NOMO-1 (cell line): Measurements from ENCODE around the gene EEPD1.

Experiments
- DNase-seq, 2 experiments: peaks; one replicate each; lab custom pipeline; 2025; ENCODE audit not compliant: unreplicated experiment in 2 of 2; lab: John Stamatoyannopoulos, UW

The EEPD1 gene

GRCh38 chr7:36188906-36189305 is 35.9 kb downstream of the EEPD1 start:
- no peak for DNase-seq

GRCh38 chr7:36190447-36191291 is 37.6 kb downstream of the EEPD1 start:
- peak; percentile 34 to 36 for DNase-seq

GRCh38 chr7:36191292-36191920 is 38.4 kb downstream of the EEPD1 start:
- no peak for DNase-seq

- peak; percentile 70 to 95 for DNase-seq
Observed at GRCh38 chr7:36192053-36192824, 39.2 kb downstream of the EEPD1 start.

GRCh38 chr7:36192877-36193276 is 39.8 kb downstream of the EEPD1 start:
- no peak for DNase-seq

- DNase-seq, result no peak
Observed at GRCh38 chr7:36198854-36199266, 45.8 kb downstream of the EEPD1 start.

- DNase-seq, result no peak
Observed at GRCh38 chr7:36199329-36199728, 46.3 kb downstream of the EEPD1 start.

GRCh38 chr7:36201122-36201723 is 48.2 kb downstream of the EEPD1 start:
- no peak for DNase-seq

GRCh38 chr7:36202398-36202797 is 49.3 kb downstream of the EEPD1 start:
- no peak for DNase-seq

GRCh38 chr7:36203071-36203790 is 50.2 kb downstream of the EEPD1 start:
- DNase-seq, result no peak

- DNase-seq, result no peak
Observed at GRCh38 chr7:36204044-36204663, 51.1 kb downstream of the EEPD1 start.

- DNase-seq, result no peak
Observed at GRCh38 chr7:36204929-36205635, 52.0 kb downstream of the EEPD1 start.

- DNase-seq, result no peak
Observed at GRCh38 chr7:36205803-36206202, 52.7 kb downstream of the EEPD1 start.

GRCh38 chr7:36207451-36208291 is 54.6 kb downstream of the EEPD1 start:
- peak; percentile 68 to 69 for DNase-seq

GRCh38 chr7:36208426-36208825 is 55.4 kb downstream of the EEPD1 start:
- peak in 1 of 2 experiments; percentile 38 for DNase-seq

- DNase-seq, result no peak
Observed at GRCh38 chr7:36208997-36209813, 56.2 kb downstream of the EEPD1 start.

GRCh38 chr7:36209814-36210183 is 56.7 kb downstream of the EEPD1 start:
- no peak for DNase-seq
